Hepatocyte (in vitro differentiated cells): ENCODE data around the gene FHIP1A. TPM values are rescaled to one million over a fixed set of nuclear protein-coding genes. Genes with fewer than 3 reads are reported as not detected.

Experiments used
- DNase-seq: peaks from one replicate; pipeline ENCODE4 v3.0.0-alpha.2; 2016; ENCODE audit warnings: low spot score
- H2AFZ ChIP-seq: fragments of 200-600 bp; sonication (generic); 2 replicates; pipeline ENCODE4 v1.6.0; 2016; ENCODE audit warnings: antibody characterized with exemption, mild to moderate bottlenecking
- H3K27ac ChIP-seq: fragments of 200-600 bp; sonication (generic); 2 replicates; pipeline ENCODE4 v1.5.1; 2016; ENCODE audit warnings: mild to moderate bottlenecking
- H3K27me3 ChIP-seq: fragments of 200-600 bp; sonication (generic); 2 replicates; pipeline ENCODE4 v1.6.1; 2016
- H3K36me3 ChIP-seq: fragments of 200-600 bp; sonication (generic); replicated peaks from 2 replicates; pipeline ENCODE4 v1.5.1; 2016; ENCODE audit warnings: low read depth; ENCODE audit not compliant: insufficient read depth
- H3K4me1 ChIP-seq: fragments of 200-600 bp; sonication (generic); 2 replicates; pipeline ENCODE4 v1.5.1; 2016; ENCODE audit warnings: mild to moderate bottlenecking, moderate library complexity; ENCODE audit not compliant: insufficient read depth
- H3K4me2 ChIP-seq: fragments of 200-600 bp; sonication (generic); 2 replicates; pipeline ENCODE4 v1.6.0; 2016
- H3K4me3 ChIP-seq: fragments of 200-600 bp; sonication (generic); 2 replicates; pipeline ENCODE4 v1.5.1; 2016; ENCODE audit warnings: mild to moderate bottlenecking
- H3K79me2 ChIP-seq: fragments of 200-600 bp; sonication (generic); 2 replicates; pipeline ENCODE4 v1.6.0; 2017; ENCODE audit warnings: mild to moderate bottlenecking
- H3K9me2 ChIP-seq: fragments of 200-600 bp; sonication (generic); replicated peaks from 2 replicates; pipeline ENCODE4 v1.6.0; 2017; ENCODE audit warnings: mild to moderate bottlenecking; ENCODE audit not compliant: insufficient read depth
- H3K9me3 ChIP-seq: fragments of 200-600 bp; sonication (generic); 2 replicates; pipeline ENCODE4 v1.5.1; 2016; ENCODE audit warnings: low read depth, mild to moderate bottlenecking
- H4K20me1 ChIP-seq: fragments of 200-600 bp; sonication (generic); 2 replicates; pipeline ENCODE4 v1.6.0; 2016; ENCODE audit warnings: mild to moderate bottlenecking; ENCODE audit not compliant: insufficient read depth, poor library complexity, severe bottlenecking
- CTCF ChIP-seq: fragments of 200-600 bp; sonication (generic); IDR thresholded peaks from 2 replicates; pipeline ENCODE4 v1.5.1; 2016; ENCODE audit warnings: antibody characterized with exemption, mild to moderate bottlenecking; ENCODE audit not compliant: poor library complexity
- EZH2 ChIP-seq: fragments of 200-600 bp; sonication (generic); IDR thresholded peaks from 2 replicates; pipeline ENCODE4 v1.6.1; 2016; ENCODE audit warnings: antibody characterized with exemption, mild to moderate bottlenecking, borderline replicate concordance
- EZH2phosphoT487 ChIP-seq: fragments of 200-600 bp; sonication (generic); IDR thresholded peaks from one replicate; pipeline ENCODE4 v1.6.1; 2018; ENCODE audit warnings: antibody characterized with exemption, mild to moderate bottlenecking, low read depth, moderate library complexity; ENCODE audit not compliant: unreplicated experiment, severe bottlenecking
- WGBS: methylation state at CpG from one replicate; pipeline ENCODE4 v1.1.6; 2016; ENCODE audit warnings: low lambda C conversion rate; ENCODE audit errors: missing lambda C conversion rate; 5-methylcytosine and 5-hydroxymethylcytosine counted together
- polyA plus RNA-seq: library from polyadenylated mRNA; unstranded; fragments of >200 nt; fragmentation: Nextera tagmentation; extraction: Ambion mirVana; gene quantifications from 2 replicates; pipeline ENCODE4 v1.2.1, GENCODE V29; 2016
- total RNA-seq: library from RNA; depleted of rRNA; stranded (reverse); fragments of >200 nt; gene quantifications from 2 replicates; pipeline ENCODE4 v1.2.3, GENCODE V29; 2014

FHIP1A gene
- total and polyA plus RNA-seq, 2 experiments from 2014 or later, result 1.8 to 7.1 TPM

DNA sequence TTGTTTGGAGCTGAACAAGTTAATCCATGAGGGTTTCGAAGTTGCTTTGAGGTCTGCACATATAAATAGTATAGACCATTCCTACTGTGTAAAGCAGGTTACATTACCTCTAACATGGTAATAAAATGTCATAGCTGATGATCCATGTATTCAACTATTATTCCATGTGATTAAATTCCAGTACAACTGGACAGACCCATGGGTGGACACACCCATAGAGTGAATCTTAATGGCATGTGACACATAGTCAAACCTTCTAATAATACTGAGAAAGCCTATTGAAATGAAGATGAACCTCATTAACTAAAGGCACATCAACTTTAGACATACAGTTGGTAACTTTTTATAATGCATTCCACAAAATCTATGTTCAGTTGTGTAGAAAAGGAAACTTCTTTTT, 28.5 kb downstream of the FHIP1A start:
- no peaks in the 10 kb centered on the region for H3K36me3 ChIP-seq
- no peaks in the 10 kb centered on the region for H3K4me1 ChIP-seq
- no peak overlapping the region for H2AFZ ChIP-seq
- no peak overlapping the region for H3K27ac ChIP-seq
- 100% methylated on average over 1 of the region's 1 CpG for WGBS
- H3K4me3 ChIP-seq, result no peak overlapping the region
- H3K4me2 ChIP-seq, result no peak overlapping the region
- no peaks in the 10 kb centered on the region for H3K9me3 ChIP-seq
- DNase-seq, result no peak
- H3K27me3 ChIP-seq, result no peaks in the 10 kb centered on the region
- TF ChIP-seq EZH2phosphoT487, result no peak
- peaks cover 3% of the 10 kb centered on the region for H3K79me2 ChIP-seq
- no peaks in the 10 kb centered on the region for H4K20me1 ChIP-seq
- H3K9me2 ChIP-seq, result no peaks in the 10 kb centered on the region

DNA sequence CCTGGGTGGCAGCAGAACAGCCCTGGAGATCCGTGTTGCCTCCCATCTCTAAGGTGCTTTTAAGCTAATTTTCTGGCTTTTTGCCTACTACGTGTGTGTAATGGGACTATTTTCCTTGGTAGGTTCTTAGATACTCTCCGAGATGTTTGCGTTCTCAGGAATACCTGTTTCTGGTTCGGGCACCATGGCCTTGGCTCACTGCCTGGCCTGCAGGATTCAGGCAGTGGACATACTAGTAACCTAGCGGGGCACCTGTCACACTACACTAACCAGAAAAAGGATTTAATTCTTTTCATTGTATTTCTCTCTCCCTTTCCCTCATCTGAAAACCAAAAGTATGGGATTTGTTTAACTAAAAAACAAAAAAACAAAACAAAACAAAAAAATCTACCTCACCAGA, 29.2 kb downstream of the FHIP1A start:
- Histone ChIP-seq H2AFZ (no peak overlapping the region), H4K20me1 (no peaks in the 10 kb centered on the region), H3K4me1 (no peaks in the 10 kb centered on the region), H3K9me3 (no peaks in the 10 kb centered on the region), H3K4me2 (no peak overlapping the region), H3K36me3 (no peaks in the 10 kb centered on the region), H3K27ac (no peak overlapping the region), H3K27me3 (no peaks in the 10 kb centered on the region), H3K4me3 (no peak overlapping the region), H3K79me2 (peaks cover 3% of the 10 kb centered on the region), H3K9me2 (no peaks in the 10 kb centered on the region)
- 96% methylated on average over 6 of the region's 6 CpGs for WGBS
- no peak for TF ChIP-seq EZH2
- TF ChIP-seq EZH2phosphoT487, result no peak
- no peak for TF ChIP-seq CTCF
- DNase-seq, result no peak

GRCh38 chr4:151439320-151439719, 30.3 kb downstream of the FHIP1A start:
- no peaks in the 10 kb centered on the region for H3K9me3 ChIP-seq
- no peaks in the 10 kb centered on the region for H3K79me2 ChIP-seq
- H2AFZ ChIP-seq, result no peak overlapping the region
- no peaks in the 10 kb centered on the region for H3K36me3 ChIP-seq
- H4K20me1 ChIP-seq, result no peaks in the 10 kb centered on the region
- H3K4me1 ChIP-seq, result no peaks in the 10 kb centered on the region
- no peak overlapping the region for H3K4me2 ChIP-seq
- DNase-seq, result no peak
- no peaks in the 10 kb centered on the region for H3K27me3 ChIP-seq
- H3K9me2 ChIP-seq, result no peaks in the 10 kb centered on the region
- H3K4me3 ChIP-seq, result no peak overlapping the region
- no peak overlapping the region for H3K27ac ChIP-seq
- TF ChIP-seq EZH2 (no peak), EZH2phosphoT487 (no peak), CTCF (no peak)

DNA sequence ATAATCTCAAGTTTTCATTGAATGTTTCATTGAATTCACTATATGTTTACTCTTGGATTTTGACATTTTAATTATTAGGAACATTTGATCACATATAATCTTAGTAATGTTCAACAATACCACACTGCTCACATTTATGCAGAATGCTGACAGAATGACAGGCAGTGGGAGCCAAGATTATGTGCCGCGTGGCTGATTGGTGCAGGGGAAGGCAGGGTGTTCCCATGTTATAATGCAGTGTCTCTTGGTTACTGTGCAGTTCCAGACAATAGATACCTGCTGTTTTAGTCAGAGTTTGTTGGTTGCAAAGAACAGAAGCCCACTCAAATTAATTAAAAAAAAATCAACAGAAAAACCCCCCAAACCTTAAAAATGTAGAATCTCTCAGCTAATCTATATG, 33.0 kb downstream of the FHIP1A start:
- H3K36me3 ChIP-seq, result no peaks in the 10 kb centered on the region
- H3K4me2 ChIP-seq, result no peak overlapping the region
- no peaks in the 10 kb centered on the region for H3K79me2 ChIP-seq
- no peak for TF ChIP-seq CTCF
- no peak for TF ChIP-seq EZH2phosphoT487
- no peak for TF ChIP-seq EZH2
- H3K27ac ChIP-seq, result no peak overlapping the region
- H3K27me3 ChIP-seq, result no peaks in the 10 kb centered on the region
- 93% methylated on average over 2 of the region's 2 CpGs for WGBS
- no peak overlapping the region for H2AFZ ChIP-seq
- no peaks in the 10 kb centered on the region for H4K20me1 ChIP-seq
- DNase-seq, result no peak
- H3K4me1 ChIP-seq, result no peaks in the 10 kb centered on the region
- H3K4me3 ChIP-seq, result no peak overlapping the region
- no peaks in the 10 kb centered on the region for H3K9me3 ChIP-seq
- no peaks in the 10 kb centered on the region for H3K9me2 ChIP-seq
